GM18526 (cell line): ENCODE results near the gene CHD1.

Experiments used
- POLR2A ChIP-seq: IDR thresholded peaks from 3 replicates; pipeline ENCODE4 v1.6.1; 2011; ENCODE audit not compliant: insufficient read length; ENCODE audit errors: extremely low read depth

CHD1 gene

GRCh38 chr5:98913911-98914310, 14.9 kb downstream of the CHD1 start:
- TF ChIP-seq POLR2A, result no peak

DNA sequence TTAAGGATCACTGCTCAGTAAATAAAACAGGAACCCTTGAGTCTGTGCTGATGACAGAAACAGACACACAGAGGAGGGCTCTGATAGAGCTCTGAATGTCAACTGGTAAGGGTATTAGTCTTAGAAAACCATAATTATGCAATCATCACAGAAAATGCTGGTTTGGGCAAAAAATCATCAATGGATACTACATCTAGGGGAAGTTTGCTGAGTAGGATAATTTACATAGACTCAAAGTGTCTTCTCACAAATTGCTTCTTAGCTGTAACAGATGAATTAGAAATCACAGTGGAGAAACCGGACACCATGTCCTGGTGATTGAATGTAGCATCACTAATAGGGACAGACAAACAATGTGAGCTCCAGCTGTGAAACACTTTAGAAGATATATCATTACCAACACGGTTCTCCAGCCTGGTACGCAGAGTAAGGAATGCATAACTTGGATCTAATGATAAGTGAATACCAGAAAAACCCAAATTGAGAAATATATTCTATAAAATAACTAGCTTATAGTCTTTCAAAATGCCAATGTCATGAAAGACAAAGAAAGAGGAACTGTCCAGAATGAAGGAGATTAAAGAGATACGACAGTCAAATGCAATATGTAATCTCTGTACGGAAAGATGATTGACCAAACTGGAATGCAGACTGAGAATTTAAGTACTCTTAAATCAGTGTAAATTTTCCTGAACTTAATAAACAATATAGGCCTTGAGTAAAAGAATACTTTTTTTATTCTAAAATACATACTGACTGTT, 17.3 kb downstream of the CHD1 start:
- no peak for TF ChIP-seq POLR2A

GRCh38 chr5:98909363-98909762, 19.4 kb downstream of the CHD1 start:
- TF ChIP-seq POLR2A, result no peak

- TF ChIP-seq POLR2A, result no peak
These were observed 20.9 kb downstream of the CHD1 start for GRCh38 chr5:98907951-98908350.

DNA sequence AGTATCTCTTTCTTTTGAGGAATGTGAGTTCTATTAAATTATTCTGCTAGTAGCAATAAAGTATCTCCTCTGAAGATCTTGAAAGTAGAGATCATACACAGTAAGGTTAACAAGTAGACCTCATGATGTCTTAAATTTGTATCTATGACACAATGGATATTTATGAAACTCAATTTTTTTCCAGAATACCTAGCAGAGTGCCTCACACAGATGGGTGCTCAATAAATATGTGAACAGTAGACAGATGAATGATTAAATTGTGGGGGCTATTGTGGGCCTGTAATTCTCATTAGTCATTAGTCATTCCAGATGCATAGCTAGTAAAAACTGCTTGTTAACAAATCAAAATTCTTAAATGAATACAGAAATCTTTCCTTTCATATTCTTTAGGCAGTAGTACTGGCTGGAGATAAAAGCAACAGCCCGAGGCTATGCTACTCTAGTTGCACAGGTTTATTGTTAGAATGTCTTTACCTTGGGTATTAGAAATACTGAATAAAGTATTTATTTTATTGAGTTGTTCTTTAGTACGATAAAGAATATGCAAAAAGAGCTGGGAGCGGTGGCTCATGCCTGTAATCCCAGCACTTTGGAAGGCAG, 22.0 kb downstream of the CHD1 start:
- TF ChIP-seq POLR2A, result no peak

DNA sequence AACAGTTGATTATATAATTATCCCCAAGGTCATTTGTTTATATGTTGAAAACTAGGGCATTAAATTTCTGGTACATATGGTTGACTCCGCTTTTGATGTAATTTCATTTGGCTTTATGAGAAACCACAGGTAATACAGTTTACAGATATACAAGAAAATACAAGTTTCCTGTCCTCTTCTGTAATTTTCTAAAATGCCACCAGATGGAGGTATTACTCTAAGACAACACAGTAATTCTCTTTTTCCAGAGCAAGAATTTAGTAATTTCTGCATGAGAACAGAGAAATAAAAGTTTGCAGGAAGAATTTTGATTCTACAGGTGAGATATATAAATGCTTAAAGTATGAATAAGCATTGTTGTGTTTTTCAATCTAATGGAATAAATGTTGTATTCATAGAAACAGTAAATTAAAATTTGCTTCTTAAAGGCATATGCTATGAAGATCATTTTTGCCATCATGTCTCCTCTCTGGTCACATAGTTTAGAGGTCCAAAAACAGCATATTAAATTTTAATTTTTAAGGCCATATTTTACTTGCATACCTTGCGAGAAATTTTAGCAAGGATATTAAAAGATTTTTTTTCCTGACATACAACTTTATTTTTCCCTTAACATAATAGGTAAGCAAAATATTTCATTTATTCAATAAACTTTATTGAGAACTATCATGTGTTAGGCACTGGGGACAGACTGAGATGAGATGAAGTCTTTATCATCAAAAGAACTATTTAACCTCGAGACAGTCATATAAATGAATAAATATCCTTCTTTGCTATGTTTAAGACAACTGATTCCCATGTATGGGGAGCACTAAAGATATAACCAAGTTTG, 22.7 kb downstream of the CHD1 start:
- TF ChIP-seq POLR2A, result no peak

GRCh38 chr5:98904780-98905179, 24.0 kb downstream of the CHD1 start:
- no peak for TF ChIP-seq POLR2A

DNA sequence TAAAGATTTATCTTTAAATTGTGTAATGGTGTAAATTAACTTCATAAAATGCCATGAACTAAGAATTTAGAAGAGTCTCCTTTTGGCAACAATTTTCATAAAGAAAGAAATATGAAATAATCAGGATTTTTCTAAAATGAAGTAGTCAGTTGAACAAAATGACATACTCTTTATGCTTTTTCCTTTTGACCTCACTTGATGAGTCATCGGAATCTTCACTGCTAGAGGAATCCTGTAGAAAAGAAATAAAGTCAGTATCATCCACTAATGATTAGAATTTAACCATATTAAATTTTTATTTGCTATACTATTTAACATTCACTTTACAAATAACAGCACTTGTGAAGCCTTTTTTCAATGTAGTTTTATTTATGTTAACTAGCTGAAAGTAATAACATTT, 26.1 kb downstream of the CHD1 start:
- no peak for TF ChIP-seq POLR2A

DNA sequence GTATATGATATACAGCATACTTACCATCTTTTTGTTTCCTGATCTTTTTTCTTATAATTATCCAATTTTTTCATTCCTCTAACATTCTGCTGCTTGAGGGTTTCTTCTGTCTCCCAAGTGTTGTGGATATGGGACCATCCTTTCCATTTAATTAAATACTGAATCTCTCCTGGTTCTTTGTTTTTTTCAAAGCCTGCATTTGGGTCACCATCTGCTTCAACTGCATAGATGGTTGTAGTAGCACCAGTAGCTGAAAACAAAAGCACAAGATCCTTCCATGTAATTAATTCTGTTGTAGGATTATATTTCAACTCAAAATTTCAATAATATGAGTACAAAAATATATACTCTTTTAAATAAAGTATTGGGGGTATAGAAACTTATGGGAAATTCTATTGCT, 29.4 kb downstream of the CHD1 start:
- no peak for TF ChIP-seq POLR2A

GRCh38 chr5:98898743-98899142, 30.1 kb downstream of the CHD1 start:
- no peak for TF ChIP-seq POLR2A

GRCh38 chr5:98891591-98891990, 37.2 kb downstream of the CHD1 start:
- no peak for TF ChIP-seq POLR2A

DNA sequence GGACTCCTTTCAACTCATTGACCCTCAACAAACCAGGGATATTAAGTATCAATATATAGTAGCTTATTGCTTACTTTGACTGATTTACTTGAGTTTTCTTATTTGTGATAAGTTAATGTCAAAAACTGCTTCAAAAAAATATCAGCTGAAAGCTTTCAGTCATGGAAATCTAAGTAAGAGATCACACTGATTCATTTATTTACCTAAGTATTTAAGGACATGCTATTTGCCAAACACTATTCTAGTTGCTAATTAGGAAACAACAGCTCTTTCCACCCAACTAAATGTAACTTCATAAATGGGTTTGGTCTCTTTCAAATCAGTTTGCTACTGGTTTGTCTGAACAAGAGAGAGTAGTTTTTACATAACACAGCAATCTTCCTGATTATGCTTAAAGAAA, 48.2 kb downstream of the CHD1 start:
- TF ChIP-seq POLR2A, result no peak

GRCh38 chr5:98880151-98880550, 48.7 kb downstream of the CHD1 start:
- no peak for TF ChIP-seq POLR2A

GRCh38 chr5:98877600-98877999, 51.2 kb downstream of the CHD1 start:
- no peak for TF ChIP-seq POLR2A

GRCh38 chr5:98872674-98873073, 56.1 kb downstream of the CHD1 start:
- no peak for TF ChIP-seq POLR2A

GRCh38 chr5:98865690-98866089, 63.1 kb downstream of the CHD1 start:
- TF ChIP-seq POLR2A, result no peak
